ENCODE measurements around the gene UPF3B. TPM values are rescaled to one million over a fixed set of nuclear protein-coding genes. Genes with fewer than 3 reads are reported as not detected.

UPF3B gene
- total and polyA plus RNA-seq, 10 of the 15 experiments (the other 5 are each of a cell fraction or from before 2014, with no cell fraction given) = 5.7 to 35.3 (median 22.1) TPM

- TF ChIP-seq SKIL (IDR thresholded peaks at IDR 0.05; ENCODE audit: low read depth, poor library complexity, severe bottlenecking) (no peak), ESRRA (IDR thresholded peaks at IDR 0.05; ENCODE audit: low read length) (no peak), IRF4 (IDR thresholded peaks at IDR 0.05; ENCODE audit: low read depth, low read length) (peak; percentile 84), PRDM15 (CRISPR knock-in tag; IDR thresholded peaks at IDR 0.05) (no peak), POU2F2 (IDR thresholded peaks at IDR 0.05; ENCODE audit: borderline replicate concordance, low read depth, low read length) (no peak), E2F8 (IDR thresholded peaks at IDR 0.05; ENCODE audit: low read depth, partially characterized antibody) (no peak), HSF1 (IDR thresholded peaks at IDR 0.05; ENCODE audit: low read depth, low read length) (no peak), SPI1 (IDR thresholded peaks at IDR 0.05; ENCODE audit: borderline replicate concordance, insufficient read depth, low read depth, low read length) (peak; percentile 63), CREM (IDR thresholded peaks at IDR 0.05; ENCODE audit: low read depth) (peak; percentile 49; the same call in 1 of the 2 replicates), ZBTB11 (CRISPR knock-in tag; IDR thresholded peaks at IDR 0.05) (no peak), EGR1 (IDR thresholded peaks at IDR 0.05; ENCODE audit: borderline replicate concordance in 1 of 2, low read depth in 2 of 2, low read length in 2 of 2) (no peak), ATF2 (IDR thresholded peaks at IDR 0.05; ENCODE audit: low read length) (0 out of 2 replicates have a peak, but pooled peaks have one; percentile 41)
Measured at GRCh38 chrX:119826399-119826959, 26.3 kb downstream of the UPF3B start (continued).
